Left ventricle myocardium inferior (tissue), 1 donor: ENCODE data around the gene PRKCB. TPM values are rescaled to one million over a fixed set of nuclear protein-coding genes. Genes with fewer than 3 reads are reported as not detected.
"Not testable (repeated sequence)": the region's sequence is repeated elsewhere in the genome, so short reads cannot be mapped to it uniquely, and the experiment has no call there.

ENCODE experiments used
- DNase-seq: peaks from one replicate; pipeline ENCODE4 v3.0.0-alpha.2; 2020
- H3K27ac ChIP-seq: fragments of 200-600 bp; replicated peaks from 2 replicates; pipeline ENCODE4 v1.8.0; 2021
- H3K27me3 ChIP-seq: fragments of 200-600 bp; 2 replicates; pipeline ENCODE4 v1.8.0; 2021; ENCODE audit warnings: low read depth
- H3K36me3 ChIP-seq: fragments of 200-600 bp; 2 replicates; pipeline ENCODE4 v1.8.0; 2021
- H3K4me1 ChIP-seq: fragments of 200-600 bp; 2 replicates; pipeline ENCODE4 v1.8.0; 2021
- H3K4me3 ChIP-seq: fragments of 200-600 bp; 2 replicates; pipeline ENCODE4 v1.8.0; 2021; ENCODE audit warnings: mild to moderate bottlenecking, moderate library complexity
- H3K9me3 ChIP-seq: fragments of 200-600 bp; replicated peaks from 2 replicates; pipeline ENCODE4 v1.8.0; 2021
- CTCF ChIP-seq: fragments of 200-600 bp; IDR thresholded peaks from 2 replicates; pipeline ENCODE4 v1.8.0; 2021; ENCODE audit warnings: antibody characterized with exemption, mild to moderate bottlenecking, borderline replicate concordance
- intact Hi-C: fragments of 100-400 bp; cut with micrococcal nuclease; formaldehyde crosslinking; loops from one replicate; pipeline ENCODE4 v1.11.0; 2022
- total RNA-seq: library from RNA; stranded (reverse); fragmentation: NEBNext Ultra II Directional; extraction: Animal tissue kit (Norgen Biotek cat#: 25700); gene quantifications from one replicate; pipeline ENCODE4 v1.2.1, GENCODE V29; 2021
- donor health status: DM: no; HTN: yes; CAD: no; lungs with severe emphysema.

Gene PRKCB
- total RNA-seq, 1 donor from 2014 or later = 1.6 TPM

GRCh38 chr16:24094660-24095059 lies 258.9 kb downstream of the PRKCB start:
- no peaks in the 10 kb centered on the region for H3K27me3 ChIP-seq
- H3K4me3 ChIP-seq = no peak overlapping the region
- intact Hi-C loops = no loop called here
- TF ChIP-seq CTCF = no peak
- H3K27ac ChIP-seq = no peak overlapping the region
- no peaks in the 10 kb centered on the region for H3K4me1 ChIP-seq
- H3K9me3 ChIP-seq = peaks cover 20% of the 10 kb centered on the region
- DNase-seq = no peak
- no peaks in the 10 kb centered on the region for H3K36me3 ChIP-seq

GRCh38 chr16:24098896-24099295 lies 263.1 kb downstream of the PRKCB start:
- intact Hi-C loops = no loop called here
- no peak overlapping the region for H3K4me3 ChIP-seq
- H3K36me3 ChIP-seq = no peaks in the 10 kb centered on the region
- H3K4me1 ChIP-seq = no peaks in the 10 kb centered on the region
- no peak for TF ChIP-seq CTCF
- DNase-seq = no peak
- no peaks in the 10 kb centered on the region for H3K27me3 ChIP-seq
- no peak overlapping the region for H3K27ac ChIP-seq
- H3K9me3 ChIP-seq = no peaks in the 10 kb centered on the region

- Histone ChIP-seq H3K27ac (no peak overlapping the region), H3K27me3 (no peaks in the 10 kb centered on the region), H3K36me3 (no peaks in the 10 kb centered on the region), H3K4me1 (no peaks in the 10 kb centered on the region), H3K9me3 (no peaks in the 10 kb centered on the region), H3K4me3 (no peak overlapping the region)
- DNase-seq = no peak
- no peak for TF ChIP-seq CTCF
- intact Hi-C loops = no loop called here
These were observed 265.6 kb downstream of the PRKCB start for GRCh38 chr16:24101431-24101830.

GRCh38 chr16:24102209-24102660 lies 266.5 kb downstream of the PRKCB start:
- no peak for DNase-seq
- H3K27me3 ChIP-seq = no peaks in the 10 kb centered on the region
- H3K4me3 ChIP-seq = no peak overlapping the region
- H3K9me3 ChIP-seq = no peaks in the 10 kb centered on the region
- TF ChIP-seq CTCF = no peak
- intact Hi-C loops = no loop called here
- no peaks in the 10 kb centered on the region for H3K36me3 ChIP-seq
- no peak overlapping the region for H3K27ac ChIP-seq
- no peaks in the 10 kb centered on the region for H3K4me1 ChIP-seq

- H3K4me1 ChIP-seq, DNase-seq, H3K9me3 ChIP-seq, H3K27ac ChIP-seq, H3K36me3 ChIP-seq, H3K4me3 ChIP-seq, H3K27me3 ChIP-seq, intact Hi-C loops: not testable (repeated sequence)
These were observed 269.7 kb downstream of the PRKCB start for GRCh38 chr16:24105471-24105870.

- H3K4me1 ChIP-seq, DNase-seq, H3K36me3 ChIP-seq, H3K9me3 ChIP-seq, H3K27ac ChIP-seq, intact Hi-C loops, H3K27me3 ChIP-seq, H3K4me3 ChIP-seq: not testable (repeated sequence)
These were observed 272.3 kb downstream of the PRKCB start for GRCh38 chr16:24108090-24108489.
